PC-3 (cell line): Measurements from ENCODE around the gene OMA1.
A peak's percentile ranks its signal among the peaks of the same experiment; 100 is the strongest.

Experiments
- CTCF ChIP-seq: fragments of 300-600 bp; sonication (generic); conservative IDR thresholded peaks from 2 replicates; pipeline ENCODE4 v1.5.1; 2017; ENCODE audit warnings: antibody characterized with exemption, low read depth, mild to moderate bottlenecking, low read length
- EZH2 ChIP-seq: fragments of 300-600 bp; sonication (generic); IDR thresholded peaks from one replicate; pipeline ENCODE4 v1.6.1; 2017; ENCODE audit warnings: antibody characterized with exemption, mild to moderate bottlenecking, low read length; ENCODE audit not compliant: unreplicated experiment
- EZH2phosphoT487 ChIP-seq: fragments of 300-600 bp; sonication (generic); IDR thresholded peaks from 2 replicates; pipeline ENCODE4 v1.6.1; 2018; ENCODE audit warnings: mild to moderate bottlenecking, antibody characterized with exemption, low read length, borderline replicate concordance

GRCh38 chr1:58576727-58577653, 30.5 kb upstream of the OMA1 start, which contains the start of gene TACSTD2:
- TF ChIP-seq CTCF (peak; percentile 30), EZH2 (no peak), EZH2phosphoT487 (no peak)
